ENCODE measurements around the gene USP17L22. TPM values are rescaled to one million over a fixed set of nuclear protein-coding genes. Genes with fewer than 3 reads are reported as not detected.
"Not testable (repeated sequence)": the region's sequence is repeated elsewhere in the genome, so short reads cannot be mapped to it uniquely, and the experiment has no call there.

USP17L22 gene, protein sequence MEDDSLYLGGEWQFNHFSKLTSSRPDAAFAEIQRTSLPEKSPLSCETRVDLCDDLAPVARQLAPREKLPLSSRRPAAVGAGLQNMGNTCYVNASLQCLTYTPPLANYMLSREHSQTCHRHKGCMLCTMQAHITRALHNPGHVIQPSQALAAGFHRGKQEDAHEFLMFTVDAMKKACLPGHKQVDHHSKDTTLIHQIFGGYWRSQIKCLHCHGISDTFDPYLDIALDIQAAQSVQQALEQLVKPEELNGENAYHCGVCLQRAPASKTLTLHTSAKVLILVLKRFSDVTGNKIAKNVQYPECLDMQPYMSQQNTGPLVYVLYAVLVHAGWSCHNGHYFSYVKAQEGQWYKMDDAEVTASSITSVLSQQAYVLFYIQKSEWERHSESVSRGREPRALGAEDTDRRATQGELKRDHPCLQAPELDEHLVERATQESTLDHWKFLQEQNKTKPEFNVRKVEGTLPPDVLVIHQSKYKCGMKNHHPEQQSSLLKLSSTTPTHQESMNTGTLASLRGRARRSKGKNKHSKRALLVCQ
- total RNA-seq: not detected

DNA sequence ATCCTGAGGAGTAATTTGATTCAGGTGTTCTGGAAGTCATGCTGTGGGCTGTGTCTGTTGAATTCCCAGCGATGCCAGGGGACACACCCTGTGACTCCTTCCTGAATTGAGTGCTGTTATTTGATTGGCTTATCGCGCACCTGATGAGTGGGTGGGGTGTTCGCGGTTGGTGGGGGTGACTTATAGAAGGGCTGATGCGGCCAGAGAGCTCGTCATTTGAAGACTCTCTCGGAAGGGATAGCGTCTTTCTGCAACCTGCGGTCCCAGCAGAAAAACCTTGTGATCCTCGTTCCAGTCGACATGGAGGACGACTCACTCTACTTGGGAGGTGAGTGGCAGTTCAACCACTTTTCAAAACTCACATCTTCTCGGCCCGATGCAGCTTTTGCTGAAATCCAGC, at the start of gene USP17L22:
TSS of gene USP17L22 (plus strand) at position 301 of the 400 bp plus-strand sequence. CDS start at position 301, 0 bp downstream.
- WGBS, 2 donors: no CpG with 5 or more reads among the region's 15 CpGs
- H3K27me3 ChIP-seq; H3K27ac ChIP-seq; DNase-seq; H3K4me3 ChIP-seq; ATAC-seq (ENCODE audit: low FRiP score in 2 of 2); H3K36me3 ChIP-seq; H3K9me3 ChIP-seq; H3K4me1 ChIP-seq: not testable (repeated sequence)

GRCh38 chr4:9219852-9220251, 47.6 kb upstream of the USP17L22 start, which contains the start of gene USP17L12:
TSS of gene USP17L12 (plus strand) at chr4:9220152. CDS start at chr4:9220152, 0 bp downstream.
- H3K4me3 ChIP-seq; H3K27me3 ChIP-seq; DNase-seq; ATAC-seq (ENCODE audit: low FRiP score in 2 of 2); H3K9me3 ChIP-seq; H3K27ac ChIP-seq; H3K4me1 ChIP-seq; H3K36me3 ChIP-seq: not testable (repeated sequence)
- WGBS, 2 donors: no CpG with 5 or more reads among the region's 13 CpGs

- WGBS, 2 donors: no CpG with 5 or more reads among the region's 14 CpGs
- not testable (repeated sequence) for DNase-seq; H3K27me3 ChIP-seq; H3K4me3 ChIP-seq; H3K4me1 ChIP-seq; H3K36me3 ChIP-seq; H3K9me3 ChIP-seq; H3K27ac ChIP-seq; ATAC-seq (ENCODE audit: low FRiP score in 2 of 2)
These were observed 42.8 kb upstream of the USP17L22 start, which contains the start of gene USP17L13 for GRCh38 chr4:9224596-9224995. TSS of gene USP17L13 (plus strand) at chr4:9224896. CDS start at chr4:9224896, 0 bp downstream.

- not testable (repeated sequence) for H3K27ac ChIP-seq; H3K36me3 ChIP-seq; H3K27me3 ChIP-seq; H3K4me1 ChIP-seq; H3K9me3 ChIP-seq; H3K4me3 ChIP-seq; ATAC-seq (ENCODE audit: low FRiP score in 2 of 2)
- DNase-seq: peak in 1 of 2 donors; percentile 10
- WGBS, 2 donors: 92 to 93% methylated on average over 5 of the region's 8 CpGs
These were observed 37.2 kb upstream of the USP17L22 start for GRCh38 chr4:9230249-9230648.

DNA sequence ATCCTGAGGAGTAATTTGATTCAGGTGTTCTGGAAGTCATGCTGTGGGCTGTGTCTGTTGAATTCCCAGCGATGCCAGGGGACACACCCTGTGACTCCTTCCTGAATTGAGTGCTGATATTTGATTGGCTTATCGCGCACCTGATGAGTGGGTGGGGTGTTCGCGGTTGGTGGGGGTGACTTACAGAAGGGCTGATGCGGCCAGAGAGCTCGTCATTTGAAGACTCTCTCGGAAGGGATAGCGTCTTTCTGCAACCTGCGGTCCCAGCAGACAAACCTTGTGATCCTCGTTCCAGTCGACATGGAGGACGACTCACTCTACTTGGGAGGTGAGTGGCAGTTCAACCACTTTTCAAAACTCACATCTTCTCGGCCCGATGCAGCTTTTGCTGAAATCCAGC, 33.3 kb upstream of the USP17L22 start, which contains the start of gene USP17L15:
TSS of gene USP17L15 (plus strand) at position 301 of the 400 bp plus-strand sequence. CDS start at position 301, 0 bp downstream.
- not testable (repeated sequence) for H3K4me3 ChIP-seq; H3K9me3 ChIP-seq; H3K36me3 ChIP-seq; H3K4me1 ChIP-seq; ATAC-seq (ENCODE audit: low FRiP score in 2 of 2); H3K27me3 ChIP-seq; H3K27ac ChIP-seq; DNase-seq
- WGBS, 2 donors: no CpG with 5 or more reads among the region's 15 CpGs

DNA sequence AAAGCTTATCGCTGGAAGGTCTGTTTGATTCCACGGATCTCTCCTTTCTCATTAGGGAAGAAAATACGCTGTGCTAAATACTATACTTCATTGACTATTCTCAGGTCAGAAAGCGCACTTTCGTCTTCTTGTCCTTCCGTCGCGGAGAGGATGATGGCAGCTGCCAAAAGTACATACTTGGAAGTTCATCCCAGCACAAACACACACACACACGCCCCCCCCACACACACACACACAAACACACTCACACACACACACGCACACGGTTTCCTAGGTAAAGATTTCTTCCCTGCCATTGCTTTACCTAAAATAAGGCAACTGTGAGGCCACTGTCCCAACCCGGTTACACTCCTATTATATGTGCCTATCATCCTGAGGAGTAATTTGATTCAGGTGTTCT, 29.0 kb upstream of the USP17L22 start:
- not testable (repeated sequence) for H3K9me3 ChIP-seq; H3K4me3 ChIP-seq; ATAC-seq (ENCODE audit: low FRiP score in 2 of 2); H3K36me3 ChIP-seq; H3K27me3 ChIP-seq; H3K27ac ChIP-seq; H3K4me1 ChIP-seq
- no CpG with 5 or more reads among the region's 12 CpGs for WGBS, 2 donors
- DNase-seq: peak in 1 of 2 donors; percentile 15

DNA sequence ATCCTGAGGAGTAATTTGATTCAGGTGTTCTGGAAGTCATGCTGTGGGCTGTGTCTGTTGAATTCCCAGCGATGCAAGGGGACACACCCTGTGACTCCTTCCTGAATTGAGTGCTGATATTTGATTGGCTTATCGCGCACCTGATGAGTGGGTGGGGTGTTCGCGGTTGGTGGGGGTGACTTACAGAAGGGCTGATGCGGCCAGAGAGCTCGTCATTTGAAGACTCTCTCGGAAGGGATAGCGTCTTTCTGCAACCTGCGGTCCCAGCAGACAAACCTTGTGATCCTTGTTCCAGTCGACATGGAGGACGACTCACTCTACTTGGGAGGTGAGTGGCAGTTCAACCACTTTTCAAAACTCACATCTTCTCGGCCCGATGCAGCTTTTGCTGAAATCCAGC, 23.8 kb upstream of the USP17L22 start, which contains the start of gene USP17L17:
TSS of gene USP17L17 (plus strand) at position 301 of the 400 bp plus-strand sequence. CDS start at position 301, 0 bp downstream.
- 83 to 88% methylated on average over 7 of the region's 14 CpGs for WGBS, 2 donors
- H3K27ac ChIP-seq; H3K27me3 ChIP-seq; H3K4me3 ChIP-seq; ATAC-seq (ENCODE audit: low FRiP score in 2 of 2); H3K9me3 ChIP-seq; H3K4me1 ChIP-seq; H3K36me3 ChIP-seq; DNase-seq: not testable (repeated sequence)

DNA sequence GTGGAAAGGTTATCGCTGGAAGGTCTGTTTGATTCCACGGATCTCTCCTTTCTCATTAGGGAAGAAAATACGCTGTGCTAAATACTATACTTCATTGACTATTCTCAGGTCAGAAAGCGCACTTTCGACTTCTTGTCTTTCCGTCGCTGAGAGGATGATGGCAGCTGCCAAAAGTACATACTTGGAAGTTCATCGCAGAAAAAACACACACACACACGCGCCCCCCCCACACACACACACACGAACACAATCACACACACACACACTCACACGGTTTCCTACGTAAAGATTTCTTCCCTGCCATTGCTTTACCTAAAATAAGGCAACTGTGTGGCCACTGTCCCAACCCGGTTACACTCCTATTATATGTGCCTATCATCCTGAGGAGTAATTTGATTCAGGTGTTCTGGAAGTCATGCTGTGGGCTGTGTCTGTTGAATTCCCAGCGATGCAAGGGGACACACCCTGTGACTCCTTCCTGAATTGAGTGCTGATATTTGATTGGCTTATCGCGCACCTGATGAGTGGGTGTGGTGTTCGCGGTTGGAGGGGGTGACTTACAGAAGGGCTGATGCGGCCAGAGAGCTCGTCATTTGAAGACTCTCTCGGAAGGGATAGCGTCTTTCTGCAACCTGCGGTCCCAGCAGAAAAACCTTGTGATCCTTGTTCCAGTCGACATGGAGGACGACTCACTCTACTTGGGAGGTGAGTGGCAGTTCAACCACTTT, 19.3 kb upstream of the USP17L22 start, which contains the start of gene USP17L18:
TSS of gene USP17L18 (plus strand) at position 678 of the 728 bp plus-strand sequence. CDS start at position 678, 0 bp downstream.
- not testable (repeated sequence) for H3K4me3 ChIP-seq; H3K36me3 ChIP-seq; H3K27me3 ChIP-seq; H3K9me3 ChIP-seq; H3K27ac ChIP-seq; ATAC-seq (ENCODE audit: low FRiP score in 2 of 2); H3K4me1 ChIP-seq
- peak in 1 of 2 donors; percentile 20 for DNase-seq
- WGBS, 2 donors: 92 to 96% methylated on average over 12 to 14 of the region's 26 CpGs

DNA sequence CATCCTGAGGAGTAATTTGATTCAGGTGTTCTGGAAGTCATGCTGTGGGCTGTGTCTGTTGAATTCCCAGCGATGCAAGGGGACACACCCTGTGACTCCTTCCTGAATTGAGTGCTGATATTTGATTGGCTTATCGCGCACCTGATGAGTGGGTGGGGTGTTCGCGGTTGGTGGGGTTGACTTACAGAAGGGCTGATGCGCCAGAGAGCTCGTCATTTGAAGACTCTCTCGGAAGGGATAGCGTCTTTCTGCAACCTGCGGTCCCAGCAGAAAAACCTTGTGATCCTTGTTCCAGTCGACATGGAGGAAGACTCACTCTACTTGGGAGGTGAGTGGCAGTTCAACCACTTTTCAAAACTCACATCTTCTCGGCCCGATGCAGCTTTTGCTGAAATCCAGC, 14.3 kb upstream of the USP17L22 start, which contains the start of gene USP17L19:
TSS of gene USP17L19 (plus strand) at position 301 of the 400 bp plus-strand sequence. CDS start at position 301, 0 bp downstream.
- not testable (repeated sequence) for H3K27ac ChIP-seq; H3K36me3 ChIP-seq; H3K4me1 ChIP-seq; H3K4me3 ChIP-seq; H3K27me3 ChIP-seq; ATAC-seq (ENCODE audit: low FRiP score in 2 of 2); DNase-seq; H3K9me3 ChIP-seq
- WGBS, 2 donors: no CpG with 5 or more reads among the region's 13 CpGs

DNA sequence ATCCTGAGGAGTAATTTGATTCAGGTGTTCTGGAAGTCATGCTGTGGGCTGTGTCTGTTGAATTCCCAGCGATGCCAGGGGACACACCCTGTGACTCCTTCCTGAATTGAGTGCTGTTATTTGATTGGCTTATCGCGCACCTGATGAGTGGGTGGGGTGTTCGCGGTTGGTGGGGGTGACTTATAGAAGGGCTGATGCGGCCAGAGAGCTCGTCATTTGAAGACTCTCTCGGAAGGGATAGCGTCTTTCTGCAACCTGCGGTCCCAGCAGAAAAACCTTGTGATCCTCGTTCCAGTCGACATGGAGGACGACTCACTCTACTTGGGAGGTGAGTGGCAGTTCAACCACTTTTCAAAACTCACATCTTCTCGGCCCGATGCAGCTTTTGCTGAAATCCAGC, 9.6 kb upstream of the USP17L22 start, which contains the start of gene USP17L20:
TSS of gene USP17L20 (plus strand) at position 301 of the 400 bp plus-strand sequence. CDS start at position 301, 0 bp downstream.
- H3K9me3 ChIP-seq; H3K4me1 ChIP-seq; H3K36me3 ChIP-seq; H3K4me3 ChIP-seq; H3K27ac ChIP-seq; H3K27me3 ChIP-seq; ATAC-seq (ENCODE audit: low FRiP score in 2 of 2); DNase-seq: not testable (repeated sequence)
- no CpG with 5 or more reads among the region's 15 CpGs for WGBS, 2 donors

GRCh38 chr4:9262572-9262971, 4.8 kb upstream of the USP17L22 start, which contains the start of gene USP17L21:
TSS of gene USP17L21 (plus strand) at chr4:9262872. CDS start at chr4:9262872, 0 bp downstream.
- ATAC-seq (ENCODE audit: low FRiP score in 2 of 2); H3K36me3 ChIP-seq; H3K4me3 ChIP-seq; H3K27me3 ChIP-seq; DNase-seq; H3K4me1 ChIP-seq; H3K9me3 ChIP-seq; H3K27ac ChIP-seq: not testable (repeated sequence)
- no CpG with 5 or more reads among the region's 13 CpGs for WGBS, 2 donors

- not testable (repeated sequence) for H3K27me3 ChIP-seq; ATAC-seq (ENCODE audit: low FRiP score in 2 of 2); H3K4me3 ChIP-seq; H3K27ac ChIP-seq; H3K9me3 ChIP-seq; H3K36me3 ChIP-seq; H3K4me1 ChIP-seq
- peak; percentile 6 to 59 for DNase-seq
- WGBS, 2 donors: 88 to 90% methylated on average over 8 of the region's 10 CpGs
These were observed 4.3 kb downstream of the USP17L22 start for GRCh38 chr4:9271719-9272118.
